Esophagus muscularis mucosa (tissue), 3 donors: Measurements from ENCODE around the gene NCL.

ENCODE experiments used
- CTCF ChIP-seq, 3 experiments: fragments of 200-600 bp in 2 of 3; fragments of 450-650 bp in 1 of 3; sonication (generic) in 2 of 3; IDR thresholded peaks; one replicate each; pipeline ENCODE4 v1.5.1; 2017 to 2019; ENCODE audit warnings: antibody characterized with exemption in 3 of 3, mild to moderate bottlenecking in 2 of 3, moderate library complexity in 1 of 3
- POLR2A ChIP-seq: fragments of 450-650 bp; IDR thresholded peaks from one replicate; pipeline ENCODE4 v1.6.1; 2017; ENCODE audit warnings: antibody characterized with exemption, moderate library complexity, mild to moderate bottlenecking, low read depth

GRCh38 chr2:231415029-231415428, 49.3 kb downstream of the NCL start:
- TF ChIP-seq POLR2A = no peak
- TF ChIP-seq CTCF (IDR thresholded peaks at IDR 0.05) = no peak
